ENCODE measurements around the gene RPS6KA4. TPM values are rescaled to one million over a fixed set of nuclear protein-coding genes. Genes with fewer than 3 reads are reported as not detected.

The RPS6KA4 gene
- total RNA-seq, 1 experiment from 2014 or later, result 148 TPM

- Histone ChIP-seq H3K36me3 (ENCODE audit: low read depth, low read length) (no peaks in the 10 kb centered on the region), H3K9me3 (ENCODE audit: low read length) (no peaks in the 10 kb centered on the region), H3K79me2 (ENCODE audit: low read length) (no peaks in the 10 kb centered on the region), H4K20me1 (ENCODE audit: low read length) (no peaks in the 10 kb centered on the region), H2AFZ (ENCODE audit: low read length) (no peak overlapping the region), H3F3A (ENCODE audit: low read length, unreplicated experiment) (no peaks in the 10 kb centered on the region), H3K27ac (ENCODE audit: low read length) (no peak overlapping the region), H3K9ac (ENCODE audit: low read length) (no peak overlapping the region), H3K4me1 (ENCODE audit: insufficient read depth, low read length) (peaks cover 15% of the 10 kb centered on the region), H3K27me3 (ENCODE audit: low read length) (no peaks in the 10 kb centered on the region), H3K4me3 (ENCODE audit: low read length) (no peak overlapping the region), H3K4me2 (ENCODE audit: low read length) (no peak overlapping the region), H3K9me2 (replicated peaks; ENCODE audit: low read length) (no peaks in the 10 kb centered on the region)
- ChIA-PET POLR2A (ENCODE audit: unreplicated experiment) (no interaction called here), CTCF (interaction anchor here (0.7 kb wide), 1 partner anchor 17 kb away, joined by 19 read pairs; no protein-coding TSS in a partner anchor)
- TF ChIP-seq, protein P1, sequence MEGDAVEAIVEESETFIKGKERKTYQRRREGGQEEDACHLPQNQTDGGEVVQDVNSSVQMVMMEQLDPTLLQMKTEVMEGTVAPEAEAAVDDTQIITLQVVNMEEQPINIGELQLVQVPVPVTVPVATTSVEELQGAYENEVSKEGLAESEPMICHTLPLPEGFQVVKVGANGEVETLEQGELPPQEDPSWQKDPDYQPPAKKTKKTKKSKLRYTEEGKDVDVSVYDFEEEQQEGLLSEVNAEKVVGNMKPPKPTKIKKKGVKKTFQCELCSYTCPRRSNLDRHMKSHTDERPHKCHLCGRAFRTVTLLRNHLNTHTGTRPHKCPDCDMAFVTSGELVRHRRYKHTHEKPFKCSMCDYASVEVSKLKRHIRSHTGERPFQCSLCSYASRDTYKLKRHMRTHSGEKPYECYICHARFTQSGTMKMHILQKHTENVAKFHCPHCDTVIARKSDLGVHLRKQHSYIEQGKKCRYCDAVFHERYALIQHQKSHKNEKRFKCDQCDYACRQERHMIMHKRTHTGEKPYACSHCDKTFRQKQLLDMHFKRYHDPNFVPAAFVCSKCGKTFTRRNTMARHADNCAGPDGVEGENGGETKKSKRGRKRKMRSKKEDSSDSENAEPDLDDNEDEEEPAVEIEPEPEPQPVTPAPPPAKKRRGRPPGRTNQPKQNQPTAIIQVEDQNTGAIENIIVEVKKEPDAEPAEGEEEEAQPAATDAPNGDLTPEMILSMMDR (conservative IDR thresholded peaks at IDR 0.05; ENCODE audit: low read depth, low read length), result no peak
- TF ChIP-seq EZH2phosphoT487 (IDR thresholded peaks at IDR 0.05; ENCODE audit: borderline replicate concordance, low read length), result no peak
- no peak for TF ChIP-seq EZH2 (IDR thresholded peaks at IDR 0.05; ENCODE audit: low read length, unreplicated experiment)
- intact Hi-C loops (cut with micrococcal nuclease), result no loop called here
- ATAC-seq, result no peak
- DNase-seq, result no peak
- BruUV-seq (replicated peaks), result no TSS peak
These were observed 20.2 kb upstream of the RPS6KA4 start for GRCh38 chr11:64338716-64339115.

DNA sequence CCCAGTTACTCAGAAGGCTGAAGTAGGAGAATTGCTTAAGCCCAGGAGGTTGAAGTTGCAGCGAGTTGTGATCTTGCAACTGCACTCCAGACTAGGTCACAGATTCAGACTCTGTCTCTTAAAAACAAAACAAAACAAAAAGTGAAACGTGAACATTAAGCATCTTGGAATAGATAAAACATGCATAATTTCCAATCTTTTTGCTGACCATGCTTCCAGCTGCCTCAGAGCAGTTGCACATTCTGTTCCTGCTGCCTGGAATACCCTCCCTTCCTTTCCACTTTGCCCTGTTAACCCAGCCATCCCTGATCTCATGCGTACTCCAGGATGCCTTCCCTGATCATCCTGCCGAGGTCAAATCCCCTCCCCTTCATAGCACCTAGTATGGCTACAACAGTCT lies 19.7 kb upstream of the RPS6KA4 start:
- POLR2A ChIA-PET (ENCODE audit: unreplicated experiment), result no interaction called here

More for the DNA sequence above, 19.7 kb upstream of the RPS6KA4 start:
- intact Hi-C loops (cut with micrococcal nuclease), result no loop called here
- no peak overlapping the region for H3K4me3 ChIP-seq (ENCODE audit: low read length)
- H3K9me3 ChIP-seq (ENCODE audit: low read length), result no peaks in the 10 kb centered on the region
- no peaks in the 10 kb centered on the region for H3K9me2 ChIP-seq (replicated peaks; ENCODE audit: low read length)
- no peaks in the 10 kb centered on the region for H3K36me3 ChIP-seq (ENCODE audit: low read depth, low read length)
- H3K27me3 ChIP-seq (ENCODE audit: low read length), result no peaks in the 10 kb centered on the region
- no peaks in the 10 kb centered on the region for H4K20me1 ChIP-seq (ENCODE audit: low read length)
- peaks cover 15% of the 10 kb centered on the region for H3K4me1 ChIP-seq (ENCODE audit: insufficient read depth, low read length)
- no peaks in the 10 kb centered on the region for H3K79me2 ChIP-seq (ENCODE audit: low read length)
- DNase-seq (no peak), ATAC-seq (no peak)
- H3K4me2 ChIP-seq (ENCODE audit: low read length), result no peak overlapping the region
- H2AFZ ChIP-seq (ENCODE audit: low read length), result no peak overlapping the region
- TF ChIP-seq EZH2phosphoT487 (IDR thresholded peaks at IDR 0.05; ENCODE audit: borderline replicate concordance, low read length) (no peak), EZH2 (IDR thresholded peaks at IDR 0.05; ENCODE audit: low read length, unreplicated experiment) (no peak)
- TF ChIP-seq, protein P1 (conservative IDR thresholded peaks at IDR 0.05; ENCODE audit: low read depth, low read length), result no peak
- BruUV-seq (replicated peaks), result no TSS peak
- H3K27ac ChIP-seq (ENCODE audit: low read length), result no peak overlapping the region
- H3K9ac ChIP-seq (ENCODE audit: low read length), result no peak overlapping the region
- H3F3A ChIP-seq (ENCODE audit: low read length, unreplicated experiment), result no peaks in the 10 kb centered on the region
- CTCF ChIA-PET, result interaction anchor here (0.7 kb wide), 1 partner anchor 16 kb away, joined by 19 read pairs; no protein-coding TSS in a partner anchor

All from PC-3 (cell line).